Caco-2 (cell line): Measurements from ENCODE around the gene ELL2. TPM values are rescaled to one million over a fixed set of nuclear protein-coding genes. Genes with fewer than 3 reads are reported as not detected.
A peak's percentile ranks its signal among the peaks of the same experiment; 100 is the strongest.

ENCODE experiments used
- BruUV-seq: library from RNA; stranded (reverse); fragments of 400-500 nt; replicated peaks from 2 replicates; lab custom pipeline; 2021; lab: Mats Ljungman, UMichigan
- CTCF ChIA-PET: fragments of 300-600 bp; sonication (Branson Sonifier 250); formaldehyde crosslinking; loops from one replicate; lab custom pipeline; 2022; ENCODE audit warnings: antibody characterized with exemption; lab: Charles Lee
- POLR2A ChIA-PET: fragments of 300-600 bp; sonication (Branson Sonifier 250); formaldehyde crosslinking; loops from one replicate; lab custom pipeline; 2022; ENCODE audit warnings: antibody characterized with exemption; lab: Charles Lee
- DNase-seq, 2 experiments: peaks; one replicate each; pipeline versions ENCODE4 v3.0.0 to v3.0.0-alpha.2; 2020 to 2022
- H3K27me3 ChIP-seq: replicated peaks from 2 replicates; pipeline ENCODE4 v1.6.0; 2011; ENCODE audit warnings: low read length; ENCODE audit not compliant: control insufficient read depth, insufficient read depth
- H3K36me3 ChIP-seq: 2 replicates; pipeline ENCODE4 v1.5.1; 2011; ENCODE audit warnings: low read length; ENCODE audit not compliant: control insufficient read depth, insufficient read depth
- H3K4me1 ChIP-seq: fragments of 250-450 bp; sonication (Bioruptor Pico); 2 replicates; pipeline ENCODE4 v1.5.1; 2020; ENCODE audit warnings: mild to moderate bottlenecking
- H3K4me3 ChIP-seq: 2 replicates; pipeline ENCODE4 v1.5.1; 2011; ENCODE audit warnings: low read depth, mild to moderate bottlenecking, control low read depth, low read length
- H3K9me3 ChIP-seq: fragments of 250-450 bp; sonication (Bioruptor Pico); 2 replicates; pipeline ENCODE4 v1.5.1; 2020; ENCODE audit warnings: mild to moderate bottlenecking, moderate library complexity
- H3K27ac Mint-ChIP-seq: one replicate; pipeline ENCODE4 v1.8.0; 2022; ENCODE audit warnings: mixed read lengths; ENCODE audit not compliant: unreplicated experiment
- H3K27me3 Mint-ChIP-seq: one replicate; pipeline ENCODE4 v1.8.0; 2022; ENCODE audit warnings: mixed read lengths; ENCODE audit not compliant: insufficient read depth, unreplicated experiment
- H3K36me3 Mint-ChIP-seq: one replicate; pipeline ENCODE4 v1.8.0; 2022; ENCODE audit warnings: mild to moderate bottlenecking, mixed read lengths; ENCODE audit not compliant: insufficient read depth, unreplicated experiment
- H3K4me1 Mint-ChIP-seq: one replicate; pipeline ENCODE4 v1.8.0; 2022; ENCODE audit warnings: low read depth, mixed read lengths; ENCODE audit not compliant: unreplicated experiment
- H3K4me3 Mint-ChIP-seq: one replicate; pipeline ENCODE4 v1.8.0; 2022; ENCODE audit warnings: mild to moderate bottlenecking, moderate library complexity, mixed read lengths; ENCODE audit not compliant: unreplicated experiment
- H3K9me3 Mint-ChIP-seq: one replicate; pipeline ENCODE4 v1.8.0; 2022; ENCODE audit warnings: mixed read lengths; ENCODE audit not compliant: unreplicated experiment
- intact Hi-C: fragments of 100-400 bp; cut with micrococcal nuclease; formaldehyde crosslinking; loops from one replicate; pipeline ENCODE4 v1.10.0; 2022; ENCODE audit not compliant: unreplicated experiment
- total RNA-seq: library from RNA; stranded (reverse); gene quantifications from 2 replicates; pipeline ENCODE4 v1.2.3, GENCODE V29; 2022
- TF ChIP-seq, protein P1 (sequence below), 2 experiments: fragments of 200-600 bp in 1 of 2; IDR thresholded peaks; 1 replicate in 1 of 2; 2 replicates in 1 of 2; pipeline versions ENCODE4 v1.5.1 to v1.8.0; 2011 to 2022; ENCODE audit warnings: antibody characterized with exemption in 1 of 2, control low read depth in 1 of 2, inconsistent platforms in 1 of 2, low read depth in 1 of 2, low read length in 1 of 2, mild to moderate bottlenecking in 1 of 2, moderate library complexity in 1 of 2; ENCODE audit not compliant: insufficient read depth in 1 of 2, severe bottlenecking in 1 of 2, unreplicated experiment in 1 of 2

Gene ELL2
- total RNA-seq, 1 experiment from 2014 or later = 81.0 TPM

DNA sequence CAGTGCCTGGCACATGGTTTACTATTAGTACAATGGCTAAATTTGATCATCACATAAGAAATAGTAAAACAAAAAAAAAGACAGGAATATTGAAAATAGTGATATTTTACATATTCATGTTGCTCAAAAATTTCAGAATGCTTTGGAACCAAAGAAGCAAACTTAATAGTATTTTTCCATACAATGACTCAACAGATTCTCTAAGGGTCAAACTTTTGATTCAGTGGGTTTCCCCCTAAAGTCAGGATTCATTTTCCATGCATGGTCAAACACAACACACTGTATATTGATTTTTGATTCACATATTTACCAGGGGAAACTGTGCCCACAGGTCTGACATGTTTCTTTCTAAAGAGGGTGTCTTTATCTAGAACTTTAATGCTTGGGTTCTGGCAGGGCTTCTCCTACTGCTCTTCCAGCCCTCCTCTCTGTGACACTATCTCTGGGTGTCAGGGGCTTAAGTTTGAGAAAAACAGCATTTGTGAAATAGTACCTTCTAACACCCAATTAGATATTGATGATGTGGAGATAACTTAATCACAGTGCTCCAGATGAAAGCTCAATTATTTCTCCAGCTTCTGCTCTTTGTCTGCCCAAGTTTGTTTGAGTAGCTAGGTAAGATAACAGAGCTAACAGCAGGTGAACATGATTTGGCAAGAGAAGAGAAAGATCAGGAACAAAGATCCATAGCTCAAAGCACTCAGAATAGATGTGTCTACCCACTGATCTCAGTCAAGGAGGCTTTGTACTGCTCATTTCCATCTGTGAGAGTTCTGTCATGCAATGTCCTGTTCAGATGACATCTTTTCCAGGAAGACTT lies 35.5 kb upstream of the ELL2 start:
- peaks cover 39% of the 10 kb centered on the region for H3K4me1 ChIP-seq
- H3K4me1 Mint-ChIP-seq = peaks cover 24% of the 10 kb centered on the region
- H3K9me3 ChIP-seq = no peaks in the 10 kb centered on the region
- TF ChIP-seq, protein P1, sequence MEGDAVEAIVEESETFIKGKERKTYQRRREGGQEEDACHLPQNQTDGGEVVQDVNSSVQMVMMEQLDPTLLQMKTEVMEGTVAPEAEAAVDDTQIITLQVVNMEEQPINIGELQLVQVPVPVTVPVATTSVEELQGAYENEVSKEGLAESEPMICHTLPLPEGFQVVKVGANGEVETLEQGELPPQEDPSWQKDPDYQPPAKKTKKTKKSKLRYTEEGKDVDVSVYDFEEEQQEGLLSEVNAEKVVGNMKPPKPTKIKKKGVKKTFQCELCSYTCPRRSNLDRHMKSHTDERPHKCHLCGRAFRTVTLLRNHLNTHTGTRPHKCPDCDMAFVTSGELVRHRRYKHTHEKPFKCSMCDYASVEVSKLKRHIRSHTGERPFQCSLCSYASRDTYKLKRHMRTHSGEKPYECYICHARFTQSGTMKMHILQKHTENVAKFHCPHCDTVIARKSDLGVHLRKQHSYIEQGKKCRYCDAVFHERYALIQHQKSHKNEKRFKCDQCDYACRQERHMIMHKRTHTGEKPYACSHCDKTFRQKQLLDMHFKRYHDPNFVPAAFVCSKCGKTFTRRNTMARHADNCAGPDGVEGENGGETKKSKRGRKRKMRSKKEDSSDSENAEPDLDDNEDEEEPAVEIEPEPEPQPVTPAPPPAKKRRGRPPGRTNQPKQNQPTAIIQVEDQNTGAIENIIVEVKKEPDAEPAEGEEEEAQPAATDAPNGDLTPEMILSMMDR (IDR thresholded peaks at IDR 0.05; ENCODE audit: insufficient read depth in 1 of 2, low read depth in 1 of 2, low read length in 1 of 2, severe bottlenecking in 1 of 2, unreplicated experiment in 1 of 2) = no peak
- H3K36me3 Mint-ChIP-seq = no peaks in the 10 kb centered on the region
- no peaks in the 10 kb centered on the region for H3K36me3 ChIP-seq
- peak overlapping the region; percentile 55 for H3K27ac Mint-ChIP-seq
- BruUV-seq = no TSS peak
- H3K9me3 Mint-ChIP-seq = no peaks in the 10 kb centered on the region
- peak in 1 of 2 experiments; percentile 36 for DNase-seq
- no peaks in the 10 kb centered on the region for H3K27me3 ChIP-seq
- intact Hi-C loops = loop anchor here (1.0 kb wide), 1 partner anchor 10 kb away; no protein-coding TSS in a partner anchor
- no peak overlapping the region for H3K4me3 ChIP-seq
- H3K27me3 Mint-ChIP-seq = no peaks in the 10 kb centered on the region
- H3K4me3 Mint-ChIP-seq = no peak overlapping the region
- CTCF ChIA-PET = interaction anchor here (0.5 to 1.1 kb wide), 4 partner anchors 8 to 628 kb away, joined by 3 to 6 read pairs (median 4); no protein-coding TSS in a partner anchor
- POLR2A ChIA-PET = interaction anchor here (1.0 kb wide), 1 partner anchor 10 kb away, joined by 7 read pairs; no protein-coding TSS in a partner anchor

DNA sequence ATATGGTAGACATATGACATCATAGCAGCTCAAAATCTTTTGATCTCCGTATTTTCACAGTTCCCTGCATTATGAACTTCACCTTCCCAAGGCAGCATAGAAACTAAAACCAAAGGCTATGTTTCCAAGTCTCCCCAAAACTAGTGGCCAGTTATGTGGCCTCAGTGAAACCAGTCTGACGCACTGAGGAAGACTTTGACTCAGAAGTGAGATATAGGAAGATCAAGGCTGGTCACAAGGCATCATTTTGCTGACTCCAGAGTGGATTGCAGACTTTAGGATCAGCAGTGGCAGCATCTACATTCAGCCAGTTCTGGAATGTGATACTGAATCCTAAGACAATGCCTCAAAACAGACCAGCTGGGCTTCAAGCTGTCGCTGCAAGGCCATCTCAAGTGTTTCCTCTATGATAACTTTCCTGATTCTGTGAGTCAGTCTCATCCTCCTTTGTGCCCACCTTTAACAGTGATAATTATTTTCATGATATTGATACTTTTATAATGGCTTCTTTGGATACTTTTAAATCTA lies 34.4 kb upstream of the ELL2 start:
- no peaks in the 10 kb centered on the region for H3K27me3 Mint-ChIP-seq
- TF ChIP-seq, protein P1 (IDR thresholded peaks at IDR 0.05; ENCODE audit: insufficient read depth in 1 of 2, low read depth in 1 of 2, low read length in 1 of 2, severe bottlenecking in 1 of 2, unreplicated experiment in 1 of 2) = no peak
- H3K4me1 Mint-ChIP-seq = peaks cover 20% of the 10 kb centered on the region
- intact Hi-C loops = no loop called here
- no peaks in the 10 kb centered on the region for H3K9me3 ChIP-seq
- ChIA-PET CTCF (interaction anchor here (0.5 to 0.7 kb wide), 2 partner anchors 161 to 629 kb away, joined by 3 to 4 read pairs; no protein-coding TSS in a partner anchor), POLR2A (no interaction called here)
- H3K27ac Mint-ChIP-seq = no peak overlapping the region
- H3K27me3 ChIP-seq = no peaks in the 10 kb centered on the region
- BruUV-seq = no TSS peak
- no peaks in the 10 kb centered on the region for H3K36me3 Mint-ChIP-seq
- peaks cover 29% of the 10 kb centered on the region for H3K4me1 ChIP-seq
- no peak for DNase-seq
- H3K36me3 ChIP-seq = no peaks in the 10 kb centered on the region
- H3K9me3 Mint-ChIP-seq = no peaks in the 10 kb centered on the region
- no peak overlapping the region for H3K4me3 Mint-ChIP-seq
- no peak overlapping the region for H3K4me3 ChIP-seq

DNA sequence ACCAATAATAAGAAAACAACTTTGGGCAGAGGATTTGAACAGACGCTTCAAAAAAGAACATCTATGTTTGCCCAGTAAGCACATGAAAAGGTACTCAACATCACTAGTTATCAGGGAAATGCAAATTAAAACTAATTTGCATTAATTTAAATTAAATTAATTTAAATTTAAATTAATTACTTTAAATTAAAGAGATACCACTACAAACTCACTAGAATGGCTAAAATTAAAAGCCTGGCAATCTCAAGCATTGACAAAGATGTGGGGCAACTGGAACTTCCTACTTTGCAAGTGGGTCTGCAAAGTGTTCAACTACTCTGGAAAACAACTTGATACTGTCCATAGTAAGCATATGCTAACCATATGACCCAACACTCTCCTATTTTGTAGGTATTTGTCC lies 32.1 kb upstream of the ELL2 start:
- no TSS peak for BruUV-seq
- intact Hi-C loops = no loop called here
- Histone ChIP-seq H3K36me3 (no peaks in the 10 kb centered on the region), H3K4me3 (no peak overlapping the region), H3K9me3 (no peaks in the 10 kb centered on the region), H3K4me1 (peaks cover 40% of the 10 kb centered on the region), H3K27me3 (no peaks in the 10 kb centered on the region)
- Mint-ChIP-seq H3K9me3 (no peaks in the 10 kb centered on the region), H3K27me3 (no peaks in the 10 kb centered on the region), H3K4me3 (no peak overlapping the region), H3K4me1 (peaks cover 10% of the 10 kb centered on the region), H3K36me3 (no peaks in the 10 kb centered on the region), H3K27ac (no peak overlapping the region)
- POLR2A ChIA-PET = no interaction called here
- TF ChIP-seq, protein P1 (IDR thresholded peaks at IDR 0.05; ENCODE audit: insufficient read depth in 1 of 2, low read depth in 1 of 2, low read length in 1 of 2, severe bottlenecking in 1 of 2, unreplicated experiment in 1 of 2) = no peak
- CTCF ChIA-PET = no interaction called here
- DNase-seq = no peak
